ENCODE results near the gene LYST. TPM values are rescaled to one million over a fixed set of nuclear protein-coding genes. Genes with fewer than 3 reads are reported as not detected.
"Not testable (repeated sequence)": the region's sequence is repeated elsewhere in the genome, so short reads cannot be mapped to it uniquely, and the experiment has no call there.

Gene LYST
- total RNA-seq, 4 donors from 2014 or later: 22.9 to 44.4 (median 31.9) TPM

- intact Hi-C loops (cut with DNase I): no loop called here
- WGBS: 71% methylated on average over 1 of the region's 1 CpG
- H3K4me1 ChIP-seq: peaks cover 0 to 39% (median 39%) of the 10 kb centered on the region in 4 donors
- no peak for DNase-seq (ENCODE audit: extremely low spot score)
- no peak for TF ChIP-seq EP300 (IDR thresholded peaks at IDR 0.05)
- no peak for TF ChIP-seq CTCF (IDR thresholded peaks at IDR 0.05)
- no peak for TF ChIP-seq POLR2AphosphoS5 (IDR thresholded peaks at IDR 0.05)
- TF ChIP-seq POLR2A (IDR thresholded peaks at IDR 0.05; ENCODE audit: low read depth): no peak
- H3K4me3 ChIP-seq: no peak overlapping the region
- no peaks in the 10 kb centered on the region for H3K9me3 ChIP-seq
- H3K27ac ChIP-seq (replicated peaks in 1 of 4): no peak overlapping the region
- H3K36me3 ChIP-seq: no peaks in the 10 kb centered on the region
- H3K27me3 ChIP-seq: no peaks in the 10 kb centered on the region
Observed at GRCh38 chr1:235855811-235856429, 10.8 kb downstream of the LYST start.

GRCh38 chr1:235854347-235854746 is 12.4 kb downstream of the LYST start:
- intact Hi-C loops (cut with DNase I): no loop called here
- no peak for TF ChIP-seq POLR2AphosphoS5 (IDR thresholded peaks at IDR 0.05)
- no peak for TF ChIP-seq POLR2A (IDR thresholded peaks at IDR 0.05; ENCODE audit: low read depth)
- no peak for TF ChIP-seq EP300 (IDR thresholded peaks at IDR 0.05)
- no peak for TF ChIP-seq CTCF (IDR thresholded peaks at IDR 0.05)
- Histone ChIP-seq H3K4me3 (no peak overlapping the region), H3K4me1 (peaks cover 0 to 36% (median 33%) of the 10 kb centered on the region in 4 donors), H3K36me3 (no peaks in the 10 kb centered on the region), H3K27ac (replicated peaks in 1 of 4) (no peak overlapping the region), H3K27me3 (no peaks in the 10 kb centered on the region), H3K9me3 (no peaks in the 10 kb centered on the region)
- 92% methylated on average over 3 of the region's 3 CpGs for WGBS
- no peak for DNase-seq (ENCODE audit: extremely low spot score)

DNA sequence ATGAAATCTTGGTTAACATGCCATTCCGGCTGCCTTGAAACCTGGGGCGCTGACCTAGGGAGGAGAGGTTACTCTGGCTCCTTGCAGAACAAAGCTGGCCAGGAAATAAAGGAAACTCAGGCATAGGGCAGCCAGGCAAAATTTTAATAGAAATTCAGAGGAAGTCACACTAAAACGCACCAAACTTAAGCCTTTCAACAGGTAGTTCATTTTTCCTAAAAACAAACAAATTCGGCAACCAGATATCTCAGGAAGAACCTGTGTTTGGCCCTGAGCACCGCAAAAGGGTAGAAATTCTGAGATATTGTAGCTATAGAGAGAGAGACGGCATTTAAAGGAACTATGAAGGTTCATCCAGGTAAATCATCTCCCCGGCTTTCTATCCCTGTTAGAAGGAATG is 13.1 kb downstream of the LYST start:
- Histone ChIP-seq H3K9me3 (no peaks in the 10 kb centered on the region), H3K27ac (replicated peaks in 1 of 4) (no peak overlapping the region), H3K36me3 (no peaks in the 10 kb centered on the region), H3K27me3 (no peaks in the 10 kb centered on the region), H3K4me1 (peaks cover 0 to 35% (median 32%) of the 10 kb centered on the region in 4 donors), H3K4me3 (no peak overlapping the region)
- intact Hi-C loops (cut with DNase I): no loop called here
- no peak for TF ChIP-seq EP300 (IDR thresholded peaks at IDR 0.05)
- TF ChIP-seq POLR2AphosphoS5 (IDR thresholded peaks at IDR 0.05): no peak
- TF ChIP-seq CTCF (IDR thresholded peaks at IDR 0.05): no peak
- TF ChIP-seq POLR2A (IDR thresholded peaks at IDR 0.05; ENCODE audit: low read depth): no peak
- DNase-seq (ENCODE audit: extremely low spot score): no peak
- 83% methylated on average over 7 of the region's 7 CpGs for WGBS

DNA sequence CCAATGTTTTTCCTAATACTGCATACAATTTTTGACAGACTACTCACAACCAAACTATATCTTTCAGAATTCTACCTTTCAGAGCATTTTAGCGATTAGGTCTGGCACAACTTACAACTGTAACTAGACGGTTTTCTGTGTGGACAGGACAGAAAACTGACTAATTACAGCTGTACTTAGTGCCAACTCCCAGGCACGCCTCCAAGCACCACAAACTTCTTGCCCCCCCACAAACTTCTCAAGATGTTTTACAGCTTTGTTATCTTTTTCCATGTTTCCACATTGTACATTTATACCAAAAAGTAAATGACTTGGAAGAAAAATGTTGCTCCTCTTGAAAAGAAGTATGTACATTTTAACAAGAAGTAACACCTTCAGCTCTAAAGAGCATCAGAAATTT is 13.8 kb downstream of the LYST start:
- H3K27ac ChIP-seq (replicated peaks in 1 of 4): no peak overlapping the region
- TF ChIP-seq EP300 (IDR thresholded peaks at IDR 0.05): no peak
- no peak for TF ChIP-seq POLR2AphosphoS5 (IDR thresholded peaks at IDR 0.05)
- no peak for TF ChIP-seq POLR2A (IDR thresholded peaks at IDR 0.05; ENCODE audit: low read depth)
- no peak for TF ChIP-seq CTCF (IDR thresholded peaks at IDR 0.05)
- DNase-seq (ENCODE audit: extremely low spot score): no peak
- H3K4me3 ChIP-seq: no peak overlapping the region
- intact Hi-C loops (cut with DNase I): no loop called here
- WGBS: 28% methylated on average over 3 of the region's 3 CpGs
- H3K27me3 ChIP-seq: no peaks in the 10 kb centered on the region
- H3K4me1 ChIP-seq: peaks cover 0 to 34% (median 28%) of the 10 kb centered on the region in 4 donors
- H3K9me3 ChIP-seq: no peaks in the 10 kb centered on the region
- H3K36me3 ChIP-seq: no peaks in the 10 kb centered on the region

- DNase-seq (ENCODE audit: extremely low spot score): no peak
- Histone ChIP-seq H3K36me3 (no peaks in the 10 kb centered on the region), H3K27me3 (no peaks in the 10 kb centered on the region), H3K4me1 (peaks cover 0 to 34% (median 28%) of the 10 kb centered on the region in 4 donors), H3K9me3 (no peaks in the 10 kb centered on the region), H3K4me3 (no peak overlapping the region), H3K27ac (replicated peaks in 1 of 4) (no peak overlapping the region)
- intact Hi-C loops (cut with DNase I): no loop called here
- WGBS: 94% methylated on average over 3 of the region's 3 CpGs
- TF ChIP-seq EP300 (IDR thresholded peaks at IDR 0.05) (no peak), POLR2A (IDR thresholded peaks at IDR 0.05; ENCODE audit: low read depth) (no peak), POLR2AphosphoS5 (IDR thresholded peaks at IDR 0.05) (no peak), CTCF (IDR thresholded peaks at IDR 0.05) (no peak)
Observed at GRCh38 chr1:235851939-235852338, 14.8 kb downstream of the LYST start.

GRCh38 chr1:235848251-235848650 is 18.5 kb downstream of the LYST start:
- peaks cover 19 to 38% (median 31%) of the 10 kb centered on the region in 4 donors for H3K4me1 ChIP-seq
- WGBS: 89% methylated on average over 3 of the region's 3 CpGs
- H3K36me3 ChIP-seq; H3K27ac ChIP-seq (replicated peaks in 1 of 4); H3K9me3 ChIP-seq; H3K4me3 ChIP-seq; H3K27me3 ChIP-seq; intact Hi-C loops (cut with DNase I); DNase-seq (ENCODE audit: extremely low spot score): not testable (repeated sequence)

- intact Hi-C loops (cut with DNase I); H3K27ac ChIP-seq (replicated peaks in 1 of 4): not testable (repeated sequence)
Observed at GRCh38 chr1:235845656-235846107, 21.0 kb downstream of the LYST start.

More at GRCh38 chr1:235845656-235846107, 21.0 kb downstream of the LYST start:
- H3K27me3 ChIP-seq; H3K36me3 ChIP-seq; H3K4me3 ChIP-seq; DNase-seq (ENCODE audit: extremely low spot score); H3K9me3 ChIP-seq: not testable (repeated sequence)
- 69% methylated on average over 4 of the region's 5 CpGs for WGBS
- H3K4me1 ChIP-seq: peaks cover 26 to 37% (median 29%) of the 10 kb centered on the region in 4 donors
